Stimulated activated CD4-positive, alpha-beta T cell treated with anti-CD3 and anti-CD28 coated beads, Interleukin-4, amount 100 ng/mL, for 48 hours (primary cell): ENCODE data around the gene SLC35B2.
A peak's percentile ranks its signal among the peaks of the same experiment; 100 is the strongest.

Experiments
- DNase-seq, 2 donors: peaks; one replicate each; pipeline ENCODE4 v3.0.0-alpha.2; 2020; ENCODE audit warnings: low read depth in 2 of 2

The SLC35B2 gene

DNA sequence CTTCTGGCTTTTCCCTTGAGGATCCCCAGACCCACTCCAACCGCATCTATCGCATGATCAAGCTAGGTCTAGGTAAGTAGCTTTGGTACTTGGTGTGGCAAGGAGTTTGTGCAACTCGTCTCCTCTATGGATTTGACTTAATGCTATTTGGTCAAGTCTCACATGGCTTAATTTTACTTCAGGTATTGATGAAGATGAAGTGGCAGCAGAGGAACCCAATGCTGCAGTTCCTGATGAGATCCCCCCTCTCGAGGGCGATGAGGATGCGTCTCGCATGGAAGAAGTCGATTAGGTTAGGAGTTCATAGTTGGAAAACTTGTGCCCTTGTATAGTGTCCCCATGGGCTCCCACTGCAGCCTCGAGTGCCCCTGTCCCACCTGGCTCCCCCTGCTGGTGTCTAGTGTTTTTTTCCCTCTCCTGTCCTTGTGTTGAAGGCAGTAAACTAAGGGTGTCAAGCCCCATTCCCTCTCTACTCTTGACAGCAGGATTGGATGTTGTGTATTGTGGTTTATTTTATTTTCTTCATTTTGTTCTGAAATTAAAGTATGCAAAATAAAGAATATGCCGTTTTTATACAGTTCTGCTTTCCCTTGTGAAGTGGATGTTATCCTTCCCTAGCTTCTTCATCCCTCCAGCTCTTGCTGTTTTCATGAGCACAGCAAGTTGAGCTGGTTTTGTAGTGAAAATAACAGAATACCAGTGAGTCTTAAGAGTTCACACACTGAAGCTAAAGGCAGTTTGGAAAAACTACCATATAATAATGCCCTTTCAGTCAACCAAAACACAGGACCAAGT, 3.8 kb downstream of the SLC35B2 start:
- DNase-seq: peak; percentile 53 to 59

DNA sequence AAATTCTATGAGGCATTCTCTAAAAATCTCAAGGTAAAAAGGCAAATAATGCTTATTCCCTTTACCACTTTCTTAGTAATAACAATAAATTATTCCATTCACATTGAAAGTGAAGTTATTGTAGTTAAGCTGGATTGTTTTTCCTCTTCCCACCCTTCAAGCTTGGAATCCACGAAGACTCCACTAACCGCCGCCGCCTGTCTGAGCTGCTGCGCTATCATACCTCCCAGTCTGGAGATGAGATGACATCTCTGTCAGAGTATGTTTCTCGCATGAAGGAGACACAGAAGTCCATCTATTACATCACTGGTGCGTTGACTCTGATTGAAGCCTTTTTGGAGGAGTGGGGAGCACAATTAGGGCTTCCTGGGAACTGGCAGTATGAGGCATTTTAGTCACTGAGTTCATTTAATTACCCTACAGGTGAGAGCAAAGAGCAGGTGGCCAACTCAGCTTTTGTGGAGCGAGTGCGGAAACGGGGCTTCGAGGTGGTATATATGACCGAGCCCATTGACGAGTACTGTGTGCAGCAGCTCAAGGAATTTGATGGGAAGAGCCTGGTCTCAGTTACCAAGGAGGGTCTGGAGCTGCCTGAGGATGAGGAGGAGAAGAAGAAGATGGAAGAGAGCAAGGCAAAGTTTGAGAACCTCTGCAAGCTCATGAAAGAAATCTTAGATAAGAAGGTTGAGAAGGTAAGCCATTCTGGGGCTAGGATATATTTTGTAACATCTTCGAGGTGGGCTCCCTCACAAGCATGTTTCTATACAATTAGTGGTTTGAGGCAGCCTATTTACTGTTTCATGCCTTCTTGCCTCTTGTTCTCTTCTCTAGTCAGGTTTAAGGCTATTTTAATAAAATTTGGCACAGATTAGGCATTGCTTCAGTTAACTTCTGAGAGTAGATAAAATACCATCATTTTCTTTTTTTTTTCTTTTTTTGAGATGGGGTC, 5.5 kb downstream of the SLC35B2 start:
- DNase-seq: no peak

DNA sequence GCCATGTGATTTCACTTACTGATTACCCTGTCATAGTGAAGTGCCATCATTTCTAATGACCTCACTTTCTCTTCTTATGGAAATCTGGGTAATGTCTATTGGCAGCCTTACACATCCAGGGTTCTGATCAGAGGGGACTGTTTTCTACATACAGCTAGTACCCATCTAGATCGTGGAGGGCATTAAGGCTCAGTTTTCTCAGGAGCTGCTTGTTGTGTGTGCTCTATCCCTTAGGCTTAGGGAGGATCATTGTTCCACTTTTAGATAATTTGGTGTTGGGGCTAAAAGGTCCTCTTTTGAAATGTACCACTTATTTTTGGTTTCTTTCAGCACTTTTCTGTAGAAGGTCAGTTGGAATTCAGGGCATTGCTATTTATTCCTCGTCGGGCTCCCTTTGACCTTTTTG, 6.6 kb downstream of the SLC35B2 start:
- no peak for DNase-seq

DNA sequence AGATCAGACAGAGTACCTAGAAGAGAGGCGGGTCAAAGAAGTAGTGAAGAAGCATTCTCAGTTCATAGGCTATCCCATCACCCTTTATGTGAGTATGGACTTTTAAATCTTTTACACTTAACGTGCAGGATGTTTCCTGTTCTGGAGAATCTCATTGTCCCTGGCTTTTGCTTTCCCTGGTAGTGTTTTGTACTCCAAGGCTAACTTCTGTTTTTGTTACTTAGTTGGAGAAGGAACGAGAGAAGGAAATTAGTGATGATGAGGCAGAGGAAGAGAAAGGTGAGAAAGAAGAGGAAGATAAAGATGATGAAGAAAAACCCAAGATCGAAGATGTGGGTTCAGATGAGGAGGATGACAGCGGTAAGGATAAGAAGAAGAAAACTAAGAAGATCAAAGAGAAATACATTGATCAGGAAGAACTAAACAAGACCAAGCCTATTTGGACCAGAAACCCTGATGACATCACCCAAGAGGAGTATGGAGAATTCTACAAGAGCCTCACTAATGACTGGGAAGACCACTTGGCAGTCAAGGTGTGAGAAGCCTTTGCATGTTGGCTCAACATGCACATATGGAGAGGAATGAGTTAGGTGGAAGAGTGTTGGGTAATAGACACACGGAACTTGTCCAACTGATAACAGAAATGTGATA, 7.1 kb downstream of the SLC35B2 start:
- DNase-seq: no peak

DNA sequence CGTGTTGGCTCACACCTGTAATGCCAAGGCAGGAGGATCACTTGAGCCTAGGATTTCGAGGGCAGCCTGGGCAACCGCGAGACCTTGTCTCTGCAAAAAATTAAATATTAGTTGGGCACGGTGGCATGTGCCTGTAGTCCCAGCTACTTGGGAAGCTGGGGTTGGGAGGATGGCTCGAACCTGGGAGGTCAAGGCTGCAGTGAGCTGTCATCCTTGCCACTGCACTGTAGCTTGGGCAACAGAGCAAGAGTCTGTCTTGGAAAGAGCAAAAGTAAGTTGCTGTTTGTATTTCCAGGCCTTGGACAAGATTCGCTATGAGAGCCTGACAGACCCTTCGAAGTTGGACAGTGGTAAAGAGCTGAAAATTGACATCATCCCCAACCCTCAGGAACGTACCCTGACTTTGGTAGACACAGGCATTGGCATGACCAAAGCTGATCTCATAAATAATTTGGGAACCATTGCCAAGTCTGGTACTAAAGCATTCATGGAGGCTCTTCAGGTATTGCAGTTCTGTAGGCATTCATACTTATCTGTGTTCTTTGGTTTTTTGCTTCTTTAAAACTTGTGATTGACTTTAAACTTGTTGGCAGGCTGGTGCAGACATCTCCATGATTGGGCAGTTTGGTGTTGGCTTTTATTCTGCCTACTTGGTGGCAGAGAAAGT, 8.1 kb downstream of the SLC35B2 start:
- DNase-seq: no peak

DNA sequence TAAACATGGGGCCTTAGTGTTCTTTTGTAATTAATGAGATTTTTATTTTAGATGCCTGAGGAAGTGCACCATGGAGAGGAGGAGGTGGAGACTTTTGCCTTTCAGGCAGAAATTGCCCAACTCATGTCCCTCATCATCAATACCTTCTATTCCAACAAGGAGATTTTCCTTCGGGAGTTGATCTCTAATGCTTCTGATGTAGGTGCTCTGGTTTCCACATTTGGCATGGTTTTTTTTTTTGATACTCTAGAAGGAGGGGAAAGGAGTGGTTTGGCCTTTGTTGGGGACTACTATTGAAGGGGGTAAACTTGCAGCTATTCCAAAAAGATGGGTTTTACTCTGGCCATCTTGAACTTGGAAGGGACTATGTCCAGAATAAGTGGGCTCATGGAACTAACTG, 8.7 kb downstream of the SLC35B2 start:
- no peak for DNase-seq

DNA sequence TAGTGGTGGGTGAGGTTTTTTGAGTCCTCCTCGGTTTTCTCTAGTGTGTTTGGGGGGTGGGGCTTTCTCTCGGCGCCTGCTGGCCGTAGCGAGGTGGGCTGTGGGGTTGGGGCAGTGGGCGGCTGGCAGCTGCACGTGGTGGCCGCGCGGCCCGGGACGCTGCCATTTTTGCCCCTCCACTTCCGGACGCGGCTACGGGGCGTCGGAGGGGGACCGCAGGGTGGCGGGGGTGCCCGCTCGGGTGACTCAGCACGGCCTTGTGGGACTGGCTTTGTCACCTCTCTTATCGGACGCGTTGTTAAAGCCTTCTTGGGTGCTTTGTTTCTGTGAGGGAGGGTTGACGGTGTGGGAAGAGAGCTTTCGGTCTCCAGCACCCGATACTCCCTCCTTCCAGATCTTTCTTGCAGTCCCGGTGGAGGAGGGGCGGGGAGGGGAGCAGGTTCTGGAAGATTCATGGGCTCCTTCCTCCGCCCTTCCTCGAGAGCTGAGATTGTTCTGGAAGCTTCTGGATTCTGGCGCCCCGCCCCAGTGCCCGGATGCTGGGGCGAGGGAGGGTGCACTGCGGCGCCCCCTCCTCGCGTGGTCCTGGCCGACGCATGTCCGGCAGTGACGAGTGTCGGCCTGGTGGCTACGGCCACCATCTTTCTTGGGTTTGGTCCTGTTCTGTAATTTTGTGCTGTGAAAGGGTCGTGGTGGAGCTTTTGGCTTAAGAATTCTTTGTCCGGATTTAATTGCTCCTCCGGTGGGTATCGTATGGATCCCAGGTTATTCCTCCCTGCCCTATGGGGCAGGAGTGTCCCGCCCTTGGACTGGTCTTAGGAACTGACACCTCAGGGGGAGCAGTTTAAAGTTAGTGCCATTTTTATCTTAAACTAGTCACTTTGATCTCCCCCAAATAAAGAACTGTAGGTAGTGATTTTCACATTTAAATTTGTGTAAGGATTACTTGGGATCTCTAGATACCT, 9.7 kb downstream of the SLC35B2 start:
- DNase-seq: peak; percentile 79 to 82

DNA sequence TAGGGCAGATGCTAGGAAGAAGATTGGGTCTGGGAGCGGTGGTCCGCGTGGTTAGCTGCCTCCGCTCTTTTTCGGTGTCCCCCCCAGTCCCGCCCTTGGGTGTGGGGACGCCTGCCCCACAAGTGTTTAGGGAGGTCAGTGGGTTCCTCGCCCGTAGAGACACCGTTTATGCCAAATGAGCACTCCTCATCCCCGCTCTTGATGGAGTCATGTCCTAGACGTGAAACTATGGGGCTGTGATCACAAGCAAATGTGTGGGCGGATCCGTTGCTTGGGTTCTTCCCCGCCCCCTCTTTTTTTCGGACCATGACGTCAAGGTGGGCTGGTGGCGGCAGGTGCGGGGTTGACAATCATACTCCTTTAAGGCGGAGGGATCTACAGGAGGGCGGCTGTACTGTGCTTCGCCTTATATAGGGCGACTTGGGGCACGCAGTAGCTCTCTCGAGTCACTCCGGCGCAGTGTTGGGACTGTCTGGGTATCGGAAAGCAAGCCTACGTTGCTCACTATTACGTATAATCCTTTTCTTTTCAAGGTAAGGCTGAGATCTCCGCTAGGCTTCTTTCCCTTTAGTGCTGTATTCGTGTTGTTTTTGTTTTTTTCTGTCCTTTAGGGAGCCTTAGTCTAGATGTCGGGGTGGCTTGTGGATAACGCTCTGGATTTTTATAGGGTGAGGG, 10.5 kb downstream of the SLC35B2 start, which contains the start of gene HSP90AB1:
TSS of gene HSP90AB1 (plus strand) at position 439 of the 675 bp plus-strand sequence. CDS start 1,529 bp downstream, outside the sequence.
- peak; percentile 90 to 95 for DNase-seq

DNA sequence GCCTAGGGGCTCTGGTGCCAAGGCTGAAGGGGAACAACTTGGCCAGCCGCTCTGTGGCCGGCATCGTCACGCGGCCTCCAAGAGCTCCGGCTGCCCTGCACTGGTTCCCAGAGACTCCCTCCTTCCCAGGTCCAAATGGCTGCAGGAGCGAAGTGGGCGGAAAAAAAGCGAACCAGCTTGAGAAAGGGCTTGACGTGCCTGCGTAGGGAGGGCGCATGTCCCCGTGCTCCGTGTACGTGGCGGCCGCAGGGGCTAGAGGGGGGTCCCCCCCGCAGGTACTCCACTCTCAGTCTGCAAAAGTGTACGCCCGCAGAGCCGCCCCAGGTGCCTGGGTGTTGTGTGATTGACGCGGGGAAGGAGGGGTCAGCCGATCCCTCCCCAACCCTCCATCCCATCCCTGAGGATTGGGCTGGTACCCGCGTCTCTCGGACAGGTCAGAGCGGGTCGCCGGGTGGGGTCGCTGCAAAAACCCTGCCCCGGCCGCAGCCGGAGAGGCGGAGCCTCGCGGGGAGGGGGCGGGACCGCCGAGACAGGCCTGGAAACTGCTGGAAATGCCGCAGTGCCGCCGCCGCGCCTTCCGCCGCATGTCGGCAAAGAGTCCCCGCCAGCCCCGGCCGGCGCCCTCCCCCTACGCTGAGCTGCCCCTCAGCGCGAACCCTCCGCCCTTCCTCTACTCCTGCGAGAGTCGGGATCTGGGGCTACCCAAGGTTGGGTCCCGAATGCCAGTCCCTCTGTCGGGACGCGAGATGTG, 11.2 kb downstream of the SLC35B2 start:
- DNase-seq: peak; percentile 79 to 84

DNA sequence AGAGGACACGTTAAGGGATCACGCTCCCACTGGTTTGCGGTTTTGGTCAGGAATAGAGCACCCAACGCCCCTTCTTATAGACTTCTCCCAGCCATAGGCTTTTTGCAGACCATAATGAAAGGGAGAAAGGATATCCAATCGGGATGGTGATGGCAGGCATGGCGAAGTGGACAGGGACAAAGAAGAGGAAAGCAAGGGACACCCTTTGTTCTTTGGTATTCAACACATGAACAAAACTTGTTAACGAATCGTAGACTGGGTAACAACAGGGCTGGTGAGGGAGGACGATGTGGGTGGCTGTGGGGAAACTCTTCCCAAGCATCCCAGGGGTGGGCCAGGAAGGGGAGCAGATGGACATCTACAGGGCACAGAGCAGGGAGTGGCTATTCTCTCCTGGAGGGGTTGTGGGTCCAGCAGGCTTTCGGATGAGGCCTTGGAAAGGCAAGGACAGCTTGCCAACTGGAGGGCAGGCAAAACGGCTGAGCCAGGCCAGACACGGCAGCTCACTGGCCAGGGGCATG, 11.9 kb downstream of the SLC35B2 start:
- DNase-seq: no peak

DNA sequence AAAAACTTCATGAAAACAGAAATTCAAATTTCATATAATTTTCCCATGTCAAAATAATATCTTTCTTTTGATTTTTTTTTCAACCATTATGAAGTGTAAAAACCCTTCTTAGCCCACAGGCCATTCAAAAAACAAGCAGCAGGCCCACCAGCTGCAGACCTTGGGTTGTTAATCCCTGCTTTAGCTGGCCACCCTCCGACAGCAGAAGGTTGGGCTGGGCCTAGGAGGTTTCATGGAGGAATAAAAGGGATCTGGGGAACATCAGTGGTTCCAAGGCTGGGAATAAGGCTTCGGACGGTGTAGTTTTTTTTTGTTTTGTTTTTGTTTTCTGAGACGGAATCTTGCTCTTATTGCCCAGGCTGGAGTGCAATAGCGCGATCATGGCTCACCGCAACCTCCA, 14.0 kb downstream of the SLC35B2 start:
- DNase-seq: no peak

DNA sequence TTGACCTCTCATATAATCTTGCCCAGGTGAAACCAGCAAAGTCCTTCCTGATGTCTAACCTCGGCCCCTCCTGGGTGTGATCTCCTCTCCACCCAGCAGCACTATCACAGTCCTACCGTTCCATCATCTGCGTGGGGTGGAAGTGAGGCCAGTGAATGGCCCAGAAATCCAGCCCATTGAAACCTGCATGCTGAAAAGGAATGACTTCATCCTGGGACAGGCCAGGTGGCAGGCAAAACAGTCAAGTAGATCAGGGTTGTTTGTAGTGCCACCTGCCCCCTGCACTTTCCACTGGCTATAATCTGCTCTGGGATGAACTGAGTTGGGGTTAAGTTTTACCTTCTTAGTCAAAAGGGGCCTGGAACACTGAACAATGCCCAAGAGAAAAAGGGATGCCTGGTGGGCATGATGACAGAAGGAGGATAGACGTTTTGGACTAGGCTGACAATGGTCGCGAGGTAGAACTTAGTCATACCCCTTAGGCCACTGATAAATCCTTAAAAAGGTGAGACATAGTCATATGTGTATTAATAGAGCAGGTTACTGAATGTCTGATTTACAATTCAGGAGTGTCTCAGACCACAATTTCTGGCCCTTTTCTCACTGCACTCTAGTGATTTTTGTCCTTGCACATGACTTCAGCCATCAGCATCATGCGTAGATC, 18.5 kb downstream of the SLC35B2 start:
- DNase-seq: no peak

DNA sequence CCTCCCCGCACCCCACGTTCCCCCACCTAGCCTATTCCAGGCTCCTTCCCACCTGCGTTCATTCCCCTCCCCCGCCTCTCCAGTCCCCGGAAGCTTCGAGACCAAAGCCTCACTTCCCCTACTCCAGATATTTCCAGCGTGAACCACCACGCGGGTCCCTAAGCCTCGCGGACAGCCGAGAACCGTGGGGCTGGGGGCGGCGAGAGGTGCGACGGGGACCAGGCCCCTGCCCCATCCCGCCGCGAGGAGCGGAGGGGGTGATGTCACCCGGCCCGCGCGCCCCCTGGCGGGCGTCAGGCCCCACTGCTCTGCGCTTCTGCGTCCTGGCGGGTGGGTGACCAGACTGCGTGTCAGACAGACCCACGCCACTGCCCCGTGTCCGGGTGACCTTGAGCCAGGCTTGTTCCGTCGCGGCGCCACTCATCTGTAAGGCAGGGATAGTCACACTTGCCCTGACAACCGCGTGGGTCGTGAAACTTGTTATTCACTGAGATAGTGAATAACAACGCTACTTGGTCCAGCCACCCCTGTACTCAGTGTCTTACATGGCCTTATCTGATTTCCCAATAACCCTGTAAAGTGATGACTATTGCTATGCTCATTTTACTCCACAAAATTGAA, 19.4 kb downstream of the SLC35B2 start:
- peak; percentile 68 to 77 for DNase-seq

DNA sequence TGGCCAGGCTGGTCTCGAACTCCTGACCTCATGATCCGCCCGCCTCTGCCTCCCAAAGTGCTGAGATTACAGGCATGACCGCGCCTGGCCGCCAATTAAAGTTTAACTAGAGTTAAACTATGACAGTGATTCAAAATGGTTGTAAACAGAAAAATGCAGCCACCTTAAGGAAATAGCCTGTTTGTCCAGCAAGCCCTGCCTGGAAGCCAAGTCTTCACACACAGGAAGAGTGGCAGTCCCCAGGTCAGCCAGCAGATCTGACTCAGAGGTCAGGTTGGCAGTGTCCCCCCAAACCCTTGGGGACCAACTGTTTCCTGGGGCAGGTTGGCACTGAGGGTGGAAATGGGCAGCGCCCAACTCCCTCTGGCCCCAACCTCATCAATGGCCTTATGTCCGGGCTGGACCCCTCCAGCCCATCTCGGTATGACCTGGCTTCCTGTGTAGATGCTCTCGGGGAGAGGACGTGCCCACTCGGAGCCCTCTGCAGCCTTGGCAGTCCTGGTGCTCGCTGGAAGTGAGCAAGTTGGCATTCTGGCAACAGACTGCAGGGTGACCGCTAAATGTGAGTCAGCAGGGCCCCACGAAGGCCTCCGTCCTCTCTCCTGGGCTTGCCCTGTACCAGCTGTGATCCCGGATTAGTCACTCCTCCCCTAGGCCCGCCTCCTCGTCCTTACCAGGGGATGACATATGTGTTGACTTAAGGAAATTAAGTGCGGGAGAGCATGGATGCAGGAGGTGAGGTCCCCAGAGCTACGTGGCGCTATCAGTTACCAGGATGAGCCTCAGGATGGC, 20.1 kb downstream of the SLC35B2 start:
- peak; percentile 57 to 70 for DNase-seq

DNA sequence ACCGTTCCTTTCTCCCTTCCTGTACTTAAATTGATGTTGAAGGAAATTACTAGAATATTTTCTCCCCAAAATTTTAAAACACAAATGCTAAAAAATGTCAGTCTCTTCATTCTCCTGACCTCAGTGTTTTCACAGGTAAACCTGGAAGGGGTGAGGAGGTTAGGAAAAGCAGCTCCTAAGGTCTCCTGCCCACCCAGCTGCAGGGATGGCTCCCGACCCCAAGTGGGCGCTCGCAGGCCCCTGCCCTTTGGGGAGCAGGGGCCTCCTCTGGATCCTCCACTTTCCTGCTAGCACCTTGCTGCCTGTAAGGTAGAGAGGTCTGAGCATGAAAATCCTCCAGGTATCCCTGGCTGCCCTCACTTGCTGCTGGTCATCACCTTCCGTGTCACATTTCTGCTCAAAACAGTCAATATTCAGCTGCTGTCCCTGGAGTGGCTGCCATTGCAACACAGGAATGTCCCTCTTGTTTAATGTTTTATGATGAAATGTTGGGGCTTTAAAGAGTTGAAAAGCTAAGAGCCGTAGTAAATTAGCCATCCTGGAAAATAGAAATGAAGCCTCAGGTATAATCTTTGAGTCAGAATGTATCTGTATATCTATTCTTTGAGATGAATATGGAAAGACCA, 21.3 kb downstream of the SLC35B2 start:
- DNase-seq: no peak

DNA sequence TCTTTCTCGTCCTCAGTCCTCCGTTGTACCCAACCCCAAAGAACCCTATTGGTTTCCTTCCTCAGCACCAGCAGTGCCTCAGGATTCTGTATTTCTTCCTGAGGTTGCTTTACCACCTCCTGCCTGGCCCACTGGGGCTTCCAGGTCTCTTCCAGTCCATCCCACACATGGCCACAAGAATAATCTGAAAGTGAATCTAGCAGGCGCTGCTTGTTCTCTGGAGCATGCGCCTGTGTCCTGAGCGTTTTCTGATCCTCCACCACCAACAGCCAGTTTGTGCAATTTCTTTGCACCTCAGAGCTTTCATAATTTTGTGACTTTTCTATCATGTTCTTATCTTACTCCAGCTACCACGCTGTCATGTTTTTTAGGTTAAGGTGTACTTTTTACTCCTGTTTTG, 22.1 kb downstream of the SLC35B2 start:
- DNase-seq: no peak
